CD14-positive monocyte (primary cell): Measurements from ENCODE around the gene MAGEB17. TPM values are rescaled to one million over a fixed set of nuclear protein-coding genes. Genes with fewer than 3 reads are reported as not detected.

Experiments used
- DNase-seq, 3 donors: peaks; one replicate each; pipeline ENCODE4 v3.0.0-alpha.2; 2011 to 2022
- H2AFZ ChIP-seq: 2 replicates; pipeline ENCODE4 v1.6.0; 2012; ENCODE audit warnings: mild to moderate bottlenecking, low read depth, low read length, inconsistent platforms; ENCODE audit not compliant: insufficient read depth, poor library complexity, severe bottlenecking
- H3K27ac ChIP-seq, 2 donors: 1 replicate in 1 of 2; 2 replicates in 1 of 2; pipeline ENCODE4 v1.5.1; 2012 to 2013; ENCODE audit warnings: low read length in 2 of 2, control low read depth in 1 of 2, inconsistent platforms in 1 of 2, low read depth in 1 of 2, mild to moderate bottlenecking in 1 of 2
- H3K27me3 ChIP-seq, 2 donors: one replicate each; pipeline versions ENCODE4 v1.6.0 to v1.6.1; 2011 to 2013; ENCODE audit warnings: low read length in 2 of 2; ENCODE audit not compliant: control insufficient read depth in 2 of 2, insufficient read depth in 2 of 2
- H3K36me3 ChIP-seq, 2 donors: replicated peaks in 1 of 2; 1 replicate in 1 of 2; 2 replicates in 1 of 2; pipeline versions ENCODE4 v1.5.1 to v1.6.1; 2012 to 2013; ENCODE audit warnings: low read length in 2 of 2, control low read depth in 1 of 2, inconsistent platforms in 1 of 2, mild to moderate bottlenecking in 1 of 2; ENCODE audit not compliant: insufficient read depth in 2 of 2, control insufficient read depth in 1 of 2
- H3K4me1 ChIP-seq, 2 donors: 1 replicate in 1 of 2; 2 replicates in 1 of 2; pipeline versions ENCODE4 v1.5.1 to v1.6.1; 2012 to 2013; ENCODE audit warnings: low read length in 2 of 2, control low read depth in 1 of 2, inconsistent platforms in 1 of 2, mild to moderate bottlenecking in 1 of 2, moderate library complexity in 1 of 2; ENCODE audit not compliant: insufficient read depth in 2 of 2, control insufficient read depth in 1 of 2
- H3K4me2 ChIP-seq: replicated peaks from 2 replicates; pipeline ENCODE3; 2012; ENCODE audit warnings: low read length, moderate library complexity, mild to moderate bottlenecking; ENCODE audit not compliant: poor library complexity, severe bottlenecking; ENCODE audit errors: extremely low read depth
- H3K4me3 ChIP-seq, 3 experiments: fragments of 200-600 bp in 1 of 3; sonication (generic) in 1 of 3; replicated peaks in 1 of 3; 1 replicate in 2 of 3; 2 replicates in 1 of 3; pipeline ENCODE4 v1.5.1; 2011 to 2013; ENCODE audit warnings: low read length in 3 of 3, mild to moderate bottlenecking in 3 of 3, control low read depth in 2 of 3, low read depth in 2 of 3, inconsistent platforms in 1 of 3, moderate library complexity in 1 of 3
- H3K79me2 ChIP-seq: 2 replicates; pipeline ENCODE4 v1.6.0; 2012; ENCODE audit warnings: mild to moderate bottlenecking, control low read depth, inconsistent platforms, low read length, moderate library complexity; ENCODE audit not compliant: insufficient read depth
- H3K9ac ChIP-seq: 2 replicates; pipeline ENCODE4 v1.6.0; 2017; ENCODE audit warnings: low read length, mild to moderate bottlenecking; ENCODE audit not compliant: insufficient read depth, poor library complexity, severe bottlenecking
- H3K9me3 ChIP-seq, 2 donors: replicated peaks in 1 of 2; 1 replicate in 1 of 2; 2 replicates in 1 of 2; pipeline versions ENCODE4 v1.5.1 to v1.6.1; 2012 to 2013; ENCODE audit warnings: low read length in 2 of 2, control low read depth in 1 of 2; ENCODE audit not compliant: control insufficient read depth in 1 of 2, insufficient read depth in 1 of 2
- H4K20me1 ChIP-seq: 2 replicates; pipeline ENCODE4 v1.6.0; 2012; ENCODE audit warnings: mild to moderate bottlenecking, low read length, control low read depth, moderate library complexity; ENCODE audit not compliant: insufficient read depth
- H3K27ac Mint-ChIP-seq, 7 donors: one replicate each; pipeline ENCODE4 v1.8.0; 2020; ENCODE audit warnings: mild to moderate bottlenecking in 7 of 7, mixed read lengths in 7 of 7, moderate library complexity in 6 of 7, inconsistent platforms in 2 of 7
- H3K27me3 Mint-ChIP-seq, 3 donors: one replicate each; pipeline ENCODE4 v1.8.0; 2021 to 2022; ENCODE audit warnings: low read depth in 3 of 3, mild to moderate bottlenecking in 3 of 3, mixed read lengths in 3 of 3, moderate library complexity in 3 of 3, inconsistent platforms in 1 of 3
- H3K36me3 Mint-ChIP-seq, 2 donors: one replicate each; pipeline ENCODE4 v1.8.0; 2020; ENCODE audit warnings: mixed read lengths in 2 of 2, inconsistent platforms in 1 of 2, mild to moderate bottlenecking in 1 of 2
- H3K4me1 Mint-ChIP-seq: one replicate; pipeline ENCODE4 v1.8.0; 2020; ENCODE audit warnings: mild to moderate bottlenecking, mixed read lengths
- H3K4me3 Mint-ChIP-seq, 2 donors: one replicate each; pipeline ENCODE4 v1.8.0; 2020; ENCODE audit warnings: mild to moderate bottlenecking in 2 of 2, mixed read lengths in 2 of 2, moderate library complexity in 1 of 2
- H3K9me3 Mint-ChIP-seq, 7 donors: one replicate each; pipeline ENCODE4 v1.8.0; 2020 to 2022; ENCODE audit warnings: mixed read lengths in 7 of 7, mild to moderate bottlenecking in 6 of 7, moderate library complexity in 6 of 7, inconsistent platforms in 2 of 7
- CTCF ChIP-seq: fragments of 200-600 bp; IDR thresholded peaks from one replicate; pipeline ENCODE4 v1.8.0; 2022; ENCODE audit warnings: antibody characterized with exemption, mild to moderate bottlenecking
- WGBS: methylation state at CpG from one replicate; pipeline ENCODE4 v1.1.5; 2013; ENCODE audit warnings: missing lambda C conversion rate; ENCODE audit not compliant: insufficient coverage; 5-methylcytosine and 5-hydroxymethylcytosine counted together
- intact Hi-C, 2 donors: fragments of 100-400 bp; cut with micrococcal nuclease; formaldehyde crosslinking; loops; one replicate each; pipeline versions ENCODE4 v1.15.0 to v1.15.1; 2023
- polyA plus RNA-seq, 3 donors: library from polyadenylated mRNA; depleted of rRNA in 1 of 3; unstranded in 2 of 3; stranded (reverse) in 1 of 3; fragments of 300-500 nt in 2 of 3; fragments of >200 nt in 1 of 3; fragmentation: Illumina TruSeq in 2 of 3; gene quantifications; 1 replicate in 2 of 3; 2 replicates in 1 of 3; pipeline ENCODE4 v1.2.3, GENCODE V29; 2012 to 2021

The MAGEB17 gene
- polyA plus RNA-seq, 3 donors, result 0.13 TPM; not detected in 2

GRCh38 chrX:16204538-16204937 lies 37.3 kb downstream of the MAGEB17 start:
- Histone ChIP-seq H3K9ac (no peak overlapping the region), H3K4me1 (no peaks in the 10 kb centered on the region), H3K9me3 (no peaks in the 10 kb centered on the region), H4K20me1 (no peaks in the 10 kb centered on the region), H3K4me2 (no peak overlapping the region), H2AFZ (no peak overlapping the region), H3K36me3 (no peaks in the 10 kb centered on the region), H3K27me3 (peaks cover 2 to 36% of the 10 kb centered on the region in 2 donors), H3K27ac (no peak overlapping the region), H3K4me3 (no peak overlapping the region), H3K79me2 (no peaks in the 10 kb centered on the region)
- no CpG with 5 or more reads among the region's 3 CpGs for WGBS
- Mint-ChIP-seq H3K4me1 (no peaks in the 10 kb centered on the region), H3K9me3 (peaks cover 0 to 3% (median 0%) of the 10 kb centered on the region in 7 donors), H3K27me3 (peaks cover 3 to 15% (median 8%) of the 10 kb centered on the region in 3 donors), H3K27ac (no peak overlapping the region), H3K4me3 (no peak overlapping the region), H3K36me3 (no peaks in the 10 kb centered on the region)
- TF ChIP-seq CTCF, result no peak
- no peak for DNase-seq
- intact Hi-C loops, result no loop called here

- Histone ChIP-seq H4K20me1 (no peaks in the 10 kb centered on the region), H3K9ac (no peak overlapping the region), H3K27me3 (peaks cover 2 to 29% of the 10 kb centered on the region in 2 donors), H3K4me1 (no peaks in the 10 kb centered on the region), H3K36me3 (no peaks in the 10 kb centered on the region), H3K27ac (no peak overlapping the region), H3K4me2 (no peak overlapping the region), H2AFZ (no peak overlapping the region), H3K4me3 (no peak overlapping the region), H3K9me3 (no peaks in the 10 kb centered on the region), H3K79me2 (no peaks in the 10 kb centered on the region)
- intact Hi-C loops, result no loop called here
- no peak for TF ChIP-seq CTCF
- Mint-ChIP-seq H3K9me3 (peaks cover 0 to 5% (median 0%) of the 10 kb centered on the region in 7 donors), H3K4me3 (no peak overlapping the region), H3K27me3 (peaks cover 2 to 17% (median 4%) of the 10 kb centered on the region in 3 donors), H3K36me3 (no peaks in the 10 kb centered on the region), H3K27ac (no peak overlapping the region), H3K4me1 (no peaks in the 10 kb centered on the region)
- WGBS, result no CpG with 5 or more reads among the region's 3 CpGs
- DNase-seq, result no peak
These were observed 38.6 kb downstream of the MAGEB17 start for GRCh38 chrX:16205840-16206239.
